Effector memory CD8-positive, alpha-beta T cell (primary cell): ENCODE data around the gene ALOX12.
"Not testable (repeated sequence)": the region's sequence is repeated elsewhere in the genome, so short reads cannot be mapped to it uniquely, and the experiment has no call there.

Source experiments
- ATAC-seq: fragments of 150-1000 bp; cut with Tn5 transposase; replicated peaks from 2 replicates; pipeline ENCODE4 v1.10.0; 2021; ENCODE audit warnings: mild to moderate bottlenecking, moderate library complexity
- DNase-seq, 3 experiments: peaks; one replicate each; pipeline ENCODE4 v3.0.0; 2021
- H3K27ac Mint-ChIP-seq, 2 donors: one replicate each; pipeline ENCODE4 v1.8.0; 2022; ENCODE audit warnings: mild to moderate bottlenecking in 2 of 2, mixed read lengths in 2 of 2, moderate library complexity in 2 of 2
- H3K27me3 Mint-ChIP-seq, 2 donors: one replicate each; pipeline ENCODE4 v1.8.0; 2022; ENCODE audit warnings: mixed read lengths in 2 of 2
- H3K36me3 Mint-ChIP-seq: one replicate; pipeline ENCODE4 v1.8.0; 2022; ENCODE audit warnings: mild to moderate bottlenecking, moderate library complexity, mixed read lengths; ENCODE audit not compliant: insufficient read depth
- H3K4me1 Mint-ChIP-seq, 2 donors: one replicate each; pipeline ENCODE4 v1.8.0; 2022; ENCODE audit warnings: low read depth in 2 of 2, mixed read lengths in 2 of 2
- H3K4me3 Mint-ChIP-seq, 2 donors: one replicate each; pipeline ENCODE4 v1.8.0; 2022; ENCODE audit warnings: mild to moderate bottlenecking in 2 of 2, mixed read lengths in 2 of 2, moderate library complexity in 2 of 2
- H3K9me3 Mint-ChIP-seq, 2 donors: one replicate each; pipeline ENCODE4 v1.8.0; 2022; ENCODE audit warnings: mixed read lengths in 2 of 2
- total RNA-seq, 9 experiments: gene quantifications; one replicate each; lab custom pipeline; 2026; lab: John Stamatoyannopoulos, UW

ALOX12 gene, protein sequence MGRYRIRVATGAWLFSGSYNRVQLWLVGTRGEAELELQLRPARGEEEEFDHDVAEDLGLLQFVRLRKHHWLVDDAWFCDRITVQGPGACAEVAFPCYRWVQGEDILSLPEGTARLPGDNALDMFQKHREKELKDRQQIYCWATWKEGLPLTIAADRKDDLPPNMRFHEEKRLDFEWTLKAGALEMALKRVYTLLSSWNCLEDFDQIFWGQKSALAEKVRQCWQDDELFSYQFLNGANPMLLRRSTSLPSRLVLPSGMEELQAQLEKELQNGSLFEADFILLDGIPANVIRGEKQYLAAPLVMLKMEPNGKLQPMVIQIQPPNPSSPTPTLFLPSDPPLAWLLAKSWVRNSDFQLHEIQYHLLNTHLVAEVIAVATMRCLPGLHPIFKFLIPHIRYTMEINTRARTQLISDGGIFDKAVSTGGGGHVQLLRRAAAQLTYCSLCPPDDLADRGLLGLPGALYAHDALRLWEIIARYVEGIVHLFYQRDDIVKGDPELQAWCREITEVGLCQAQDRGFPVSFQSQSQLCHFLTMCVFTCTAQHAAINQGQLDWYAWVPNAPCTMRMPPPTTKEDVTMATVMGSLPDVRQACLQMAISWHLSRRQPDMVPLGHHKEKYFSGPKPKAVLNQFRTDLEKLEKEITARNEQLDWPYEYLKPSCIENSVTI
- 0 to 0.13 (median 0) reads per million in 9 experiments for total RNA-seq

DNA sequence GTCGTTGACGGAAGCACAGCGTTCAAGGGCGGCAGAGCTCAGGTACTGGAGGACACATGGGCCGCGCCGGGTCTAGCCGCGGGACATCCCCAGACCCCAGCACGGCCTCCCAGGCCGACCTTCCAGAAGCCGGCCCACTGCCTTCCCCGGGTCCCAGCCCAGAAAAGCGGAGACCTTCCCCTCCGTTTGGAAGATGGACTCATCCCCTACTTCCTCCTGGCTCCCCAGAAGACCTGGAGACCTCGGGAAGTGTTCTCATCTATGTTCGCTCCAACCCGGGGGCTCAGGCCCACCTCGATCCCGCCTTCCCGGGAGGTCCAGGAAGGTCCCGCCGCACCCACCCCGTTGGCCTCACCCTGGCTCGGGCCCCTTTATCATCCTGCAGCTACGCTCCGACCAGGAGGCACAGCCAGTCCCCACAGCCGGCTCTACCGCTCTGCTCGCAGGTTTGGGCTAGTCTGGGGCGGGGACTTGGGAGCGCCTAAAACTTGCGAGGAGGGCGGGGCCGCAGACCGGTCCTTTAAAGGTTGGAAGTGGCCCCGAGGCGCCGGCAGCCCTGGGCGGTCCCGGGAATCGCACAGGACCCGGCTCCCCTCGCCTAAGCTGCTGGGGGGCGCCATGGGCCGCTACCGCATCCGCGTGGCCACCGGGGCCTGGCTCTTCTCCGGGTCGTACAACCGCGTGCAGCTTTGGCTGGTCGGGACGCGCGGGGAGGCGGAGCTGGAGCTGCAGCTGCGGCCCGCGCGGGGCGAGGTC, at the start of gene ALOX12:
TSS of gene ALOX12 (plus strand) at position 550 of the 756 bp plus-strand sequence. CDS start at position 619, 69 bp downstream.
- no peaks in the 10 kb centered on the region for H3K9me3 Mint-ChIP-seq
- H3K36me3 Mint-ChIP-seq = peaks cover 8% of the 10 kb centered on the region
- no peaks in the 10 kb centered on the region for H3K4me1 Mint-ChIP-seq
- DNase-seq = no peak
- H3K27me3 Mint-ChIP-seq = no peaks in the 10 kb centered on the region
- H3K4me3 Mint-ChIP-seq = no peak within 1 kb of the TSS
- no peak within 1 kb of the TSS for H3K27ac Mint-ChIP-seq
- no peak for ATAC-seq

DNA sequence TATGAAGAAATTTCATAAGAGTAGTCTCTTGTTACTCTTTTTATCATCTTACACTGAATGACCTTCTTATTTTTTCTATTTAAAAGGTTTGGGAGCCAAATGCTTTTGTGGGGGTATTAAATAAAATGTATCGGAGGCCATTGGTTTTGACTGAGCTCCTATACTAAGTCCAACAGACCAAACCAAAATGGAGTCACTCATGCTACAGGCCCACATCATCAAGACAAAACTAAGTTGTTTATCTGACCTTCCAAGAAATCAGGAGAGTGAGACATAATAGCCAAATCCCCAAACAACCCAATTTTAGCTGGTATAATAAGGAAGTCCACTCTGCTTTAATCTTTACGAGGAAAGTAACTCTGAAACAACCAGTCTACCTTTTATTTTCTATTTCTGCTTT, 48.1 kb upstream of the ALOX12 start:
- no peak overlapping the region for H3K4me3 Mint-ChIP-seq
- peaks cover 0 to 2% of the 10 kb centered on the region in 2 donors for H3K9me3 Mint-ChIP-seq
- peaks cover 0 to 2% of the 10 kb centered on the region in 2 donors for H3K4me1 Mint-ChIP-seq
- no peak for ATAC-seq
- DNase-seq = no peak
- no peak overlapping the region for H3K27ac Mint-ChIP-seq
- H3K27me3 Mint-ChIP-seq = no peaks in the 10 kb centered on the region
- no peaks in the 10 kb centered on the region for H3K36me3 Mint-ChIP-seq

DNA sequence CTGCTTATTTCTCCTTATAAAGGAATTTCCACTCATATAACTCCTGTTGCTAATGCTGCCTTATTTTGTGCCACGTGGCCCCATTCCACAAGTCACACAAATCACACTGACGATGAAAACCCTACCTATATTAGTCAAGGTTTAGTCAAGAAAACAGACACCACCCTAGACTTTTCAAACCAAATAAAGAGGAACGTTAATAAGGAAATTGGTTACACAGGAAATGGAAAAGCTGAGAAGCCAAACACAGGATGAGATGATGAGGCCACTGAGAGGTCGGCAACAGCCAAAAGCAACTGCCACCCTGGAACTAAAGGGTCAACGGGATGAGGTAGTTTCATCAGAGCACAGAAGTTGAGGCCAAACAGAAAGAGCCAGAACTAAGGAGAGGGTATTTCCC, 47.3 kb upstream of the ALOX12 start:
- DNase-seq (no peak), ATAC-seq (no peak)
- Mint-ChIP-seq H3K36me3 (no peaks in the 10 kb centered on the region), H3K27me3 (no peaks in the 10 kb centered on the region), H3K27ac (no peak overlapping the region), H3K4me1 (peaks cover 0 to 2% of the 10 kb centered on the region in 2 donors), H3K9me3 (peaks cover 0 to 2% of the 10 kb centered on the region in 2 donors), H3K4me3 (no peak overlapping the region)

DNA sequence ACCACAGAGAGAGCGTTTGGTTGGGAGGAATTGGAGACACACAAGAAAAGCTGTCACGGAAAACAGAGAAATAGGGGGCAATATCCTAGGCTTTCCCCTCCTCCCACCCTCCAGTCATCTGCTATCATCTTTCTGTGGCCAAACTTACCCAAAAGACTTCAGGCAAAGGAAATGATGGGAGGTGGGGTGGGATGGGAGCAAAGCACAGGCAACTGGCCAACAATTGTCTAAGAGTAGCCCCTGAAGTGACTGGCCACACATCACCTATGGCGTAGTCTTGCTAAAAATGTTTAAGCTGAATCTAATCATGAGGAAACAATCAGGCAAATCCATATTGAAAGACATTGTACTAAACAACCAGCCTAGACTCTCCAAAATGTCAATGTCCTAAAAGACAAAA, 46.9 kb upstream of the ALOX12 start:
- no peak overlapping the region for H3K4me3 Mint-ChIP-seq
- no peaks in the 10 kb centered on the region for H3K36me3 Mint-ChIP-seq
- no peak overlapping the region for H3K27ac Mint-ChIP-seq

DNA sequence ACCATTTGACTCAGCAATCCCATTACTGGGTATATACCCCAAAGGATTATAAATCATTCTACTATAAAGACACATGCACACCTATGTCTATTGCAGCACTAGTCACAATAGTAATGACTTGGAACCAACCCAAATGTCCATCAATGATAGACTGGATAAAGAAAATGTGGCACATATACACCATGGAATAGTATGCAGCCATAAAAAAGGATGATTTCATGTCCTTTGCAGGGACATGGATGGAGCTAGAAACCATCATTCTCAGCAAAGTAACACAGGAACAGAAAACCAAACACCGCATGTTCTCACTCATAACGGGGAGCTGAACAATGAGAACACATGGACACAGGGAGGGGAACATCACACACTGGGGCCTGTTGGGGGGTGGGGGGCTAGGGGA, 44.9 kb upstream of the ALOX12 start:
- H3K4me3 Mint-ChIP-seq = not testable (repeated sequence)

More for the DNA sequence above, 46.9 kb upstream of the ALOX12 start:
- H3K27me3 Mint-ChIP-seq = no peaks in the 10 kb centered on the region
- ATAC-seq (no peak), DNase-seq (no peak)
- H3K9me3 Mint-ChIP-seq = peaks cover 0 to 2% of the 10 kb centered on the region in 2 donors
- H3K4me1 Mint-ChIP-seq = peaks cover 0 to 2% of the 10 kb centered on the region in 2 donors

DNA sequence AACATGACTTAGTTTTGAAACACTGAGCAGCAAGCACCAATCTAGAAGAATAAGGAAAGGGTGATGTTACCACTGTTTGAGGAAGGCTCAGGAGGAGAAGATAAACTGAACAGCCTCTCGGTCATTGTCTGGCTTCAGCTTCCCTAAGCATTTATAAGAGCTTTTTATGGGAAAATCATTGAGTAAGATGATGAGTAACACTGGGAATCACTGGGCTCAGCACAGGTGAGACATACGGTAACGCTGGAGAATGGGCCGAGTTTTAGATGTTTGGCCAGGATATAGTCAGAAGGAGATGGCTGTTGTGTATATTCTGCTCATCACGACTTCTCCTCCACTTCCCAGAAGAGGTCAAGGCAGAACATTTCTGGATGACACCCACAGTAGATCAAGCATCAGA, 42.2 kb upstream of the ALOX12 start:
- Mint-ChIP-seq H3K36me3 (peaks cover 3% of the 10 kb centered on the region), H3K4me1 (no peaks in the 10 kb centered on the region), H3K27me3 (no peaks in the 10 kb centered on the region), H3K27ac (no peak overlapping the region), H3K4me3 (no peak overlapping the region), H3K9me3 (peaks cover 0 to 2% of the 10 kb centered on the region in 2 donors)
- ATAC-seq = no peak
- no peak for DNase-seq

More for the DNA sequence above, 44.9 kb upstream of the ALOX12 start:
- H3K27me3 Mint-ChIP-seq, DNase-seq, H3K9me3 Mint-ChIP-seq, H3K27ac Mint-ChIP-seq, ATAC-seq, H3K4me1 Mint-ChIP-seq, H3K36me3 Mint-ChIP-seq: not testable (repeated sequence)

DNA sequence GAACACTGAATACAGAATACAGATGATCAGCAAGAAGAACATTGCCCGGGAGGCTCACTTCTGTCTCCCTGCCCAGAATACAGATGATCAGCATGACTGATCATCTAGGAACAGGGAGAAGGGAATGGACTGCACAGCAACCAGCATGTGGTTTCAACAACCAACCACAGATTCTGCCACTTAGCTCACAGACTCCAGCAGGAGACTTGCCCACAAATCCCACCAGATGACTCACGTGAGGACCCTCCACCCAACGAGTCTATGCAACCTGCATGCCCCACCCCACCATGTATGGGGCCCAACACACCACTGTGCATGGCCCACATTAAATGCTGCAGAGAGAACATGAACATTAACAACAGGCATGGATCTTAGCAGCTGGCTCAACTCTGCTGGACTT, 36.1 kb upstream of the ALOX12 start:
- no peaks in the 10 kb centered on the region for H3K4me1 Mint-ChIP-seq

DNA sequence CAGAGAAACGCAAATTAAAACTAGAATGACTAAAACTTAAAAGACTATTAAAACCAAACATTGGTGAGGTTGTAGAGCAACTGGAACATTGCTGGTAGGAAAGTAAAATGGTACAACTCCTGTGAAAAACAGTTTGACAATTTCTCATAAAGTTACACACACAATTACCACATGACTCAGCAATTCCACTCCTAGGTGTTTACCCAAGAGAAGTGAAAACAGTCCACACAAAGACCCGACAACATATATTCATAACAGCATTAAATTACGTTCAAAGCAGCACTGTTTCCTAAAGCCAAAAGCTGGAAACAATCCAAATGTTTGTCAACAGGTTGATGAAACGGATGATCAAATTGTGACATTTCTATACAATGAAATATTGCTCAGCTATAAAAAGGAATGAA, 26.5 kb upstream of the ALOX12 start:
- ATAC-seq (no peak), DNase-seq (no peak)
- no peaks in the 10 kb centered on the region for H3K9me3 Mint-ChIP-seq
- H3K27me3 Mint-ChIP-seq = no peaks in the 10 kb centered on the region
- no peak overlapping the region for H3K27ac Mint-ChIP-seq
- H3K36me3 Mint-ChIP-seq = peaks cover 3% of the 10 kb centered on the region
- H3K4me1 Mint-ChIP-seq = no peaks in the 10 kb centered on the region
- no peak overlapping the region for H3K4me3 Mint-ChIP-seq

More for the DNA sequence above, 36.1 kb upstream of the ALOX12 start:
- H3K4me3 Mint-ChIP-seq = no peak overlapping the region
- H3K27me3 Mint-ChIP-seq = peaks cover 5 to 32% of the 10 kb centered on the region in 2 donors
- no peak for ATAC-seq
- no peaks in the 10 kb centered on the region for H3K9me3 Mint-ChIP-seq
- DNase-seq = no peak
- peaks cover 2% of the 10 kb centered on the region for H3K36me3 Mint-ChIP-seq
- no peak overlapping the region for H3K27ac Mint-ChIP-seq

DNA sequence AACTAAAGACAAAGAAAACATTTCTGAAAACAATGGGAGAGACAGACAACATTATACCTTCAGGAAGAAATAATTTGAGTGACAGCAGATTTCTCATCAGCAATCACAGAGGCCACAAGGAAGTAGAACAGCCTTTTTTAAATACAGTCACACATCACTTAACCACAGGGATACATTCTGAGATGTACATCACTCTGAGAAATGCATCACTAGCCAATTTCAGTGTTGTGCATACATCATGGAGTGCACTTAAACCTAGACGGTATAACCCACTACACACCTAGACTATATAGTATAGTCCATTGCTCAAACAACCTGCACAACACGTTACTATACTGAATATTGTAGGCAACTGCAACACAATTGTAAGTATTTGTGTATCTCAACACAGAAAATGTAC, 24.9 kb upstream of the ALOX12 start:
- H3K4me1 Mint-ChIP-seq = no peaks in the 10 kb centered on the region
- H3K27me3 Mint-ChIP-seq = no peaks in the 10 kb centered on the region
- H3K4me3 Mint-ChIP-seq = no peak overlapping the region
- no peak for ATAC-seq
- DNase-seq = no peak
- H3K9me3 Mint-ChIP-seq = no peaks in the 10 kb centered on the region
- no peak overlapping the region for H3K27ac Mint-ChIP-seq
- H3K36me3 Mint-ChIP-seq = no peaks in the 10 kb centered on the region

DNA sequence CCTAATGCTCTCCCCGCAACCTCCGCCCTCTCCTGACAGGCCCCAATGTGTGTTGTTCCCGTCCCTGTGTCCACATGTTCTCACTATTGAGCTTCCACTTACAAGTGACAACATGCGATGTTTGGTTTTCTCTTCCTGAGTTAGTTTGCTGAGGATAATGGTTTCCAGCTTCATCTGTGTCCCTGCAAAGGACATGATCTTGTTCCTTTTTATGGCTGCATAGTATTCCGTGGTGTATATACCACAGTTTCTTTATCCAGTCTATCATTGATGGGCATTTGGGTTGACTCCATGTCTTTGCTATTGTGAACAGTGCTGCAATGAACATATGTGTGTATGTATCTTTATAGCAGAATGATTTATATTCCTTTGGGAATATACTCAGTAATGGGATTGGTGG, 16.4 kb upstream of the ALOX12 start:
- not testable (repeated sequence) for ATAC-seq, H3K27me3 Mint-ChIP-seq, DNase-seq, H3K4me3 Mint-ChIP-seq, H3K9me3 Mint-ChIP-seq, H3K4me1 Mint-ChIP-seq, H3K36me3 Mint-ChIP-seq, H3K27ac Mint-ChIP-seq

DNA sequence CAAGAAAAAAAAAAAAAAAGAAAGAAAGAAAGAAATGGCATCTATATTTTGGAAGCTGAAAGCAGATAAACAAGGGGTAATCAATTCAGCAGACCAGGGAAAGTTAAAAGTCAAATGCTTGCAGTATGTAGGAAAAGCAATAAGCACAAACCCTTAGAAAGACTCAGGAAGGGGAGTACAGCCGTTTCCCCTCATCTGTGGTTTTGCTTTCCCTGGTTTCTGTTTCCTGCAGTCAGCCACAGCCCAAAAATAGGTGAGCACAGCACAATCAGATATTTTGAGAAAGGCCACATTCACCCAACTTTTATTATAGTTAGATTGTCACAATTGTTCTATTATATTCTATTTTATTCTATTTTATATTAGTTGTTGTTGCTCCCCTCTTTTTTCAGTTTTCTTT, 14.4 kb upstream of the ALOX12 start:
- Mint-ChIP-seq H3K27me3 (no peaks in the 10 kb centered on the region), H3K4me1 (peaks cover 0 to 3% of the 10 kb centered on the region in 2 donors), H3K27ac (no peak overlapping the region), H3K36me3 (no peaks in the 10 kb centered on the region), H3K9me3 (no peaks in the 10 kb centered on the region), H3K4me3 (no peak overlapping the region)
- DNase-seq = no peak
- ATAC-seq = no peak

DNA sequence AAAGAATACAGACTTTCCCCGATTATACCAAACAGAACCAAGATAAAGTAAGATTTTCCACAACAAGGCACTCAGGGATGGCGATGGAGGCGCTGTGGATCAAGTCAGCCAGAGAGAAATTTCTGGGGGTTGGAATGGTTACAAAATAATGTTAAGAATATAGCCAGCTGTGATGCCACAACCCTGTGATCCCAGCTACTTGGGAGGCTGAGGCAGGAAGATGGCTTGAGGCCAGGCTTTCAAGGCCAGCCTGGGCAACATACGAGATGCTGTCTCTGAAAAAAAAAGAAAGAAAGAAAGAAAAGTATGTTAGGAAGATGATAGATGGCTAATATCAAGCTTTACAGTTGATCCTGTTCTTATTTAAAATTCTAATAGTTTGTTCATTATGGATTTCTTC, 10.6 kb upstream of the ALOX12 start:
- no peak for ATAC-seq
- Mint-ChIP-seq H3K9me3 (no peaks in the 10 kb centered on the region), H3K27ac (no peak overlapping the region), H3K27me3 (no peaks in the 10 kb centered on the region), H3K4me1 (peaks cover 0 to 3% of the 10 kb centered on the region in 2 donors), H3K36me3 (no peaks in the 10 kb centered on the region), H3K4me3 (no peak overlapping the region)
- DNase-seq = no peak

DNA sequence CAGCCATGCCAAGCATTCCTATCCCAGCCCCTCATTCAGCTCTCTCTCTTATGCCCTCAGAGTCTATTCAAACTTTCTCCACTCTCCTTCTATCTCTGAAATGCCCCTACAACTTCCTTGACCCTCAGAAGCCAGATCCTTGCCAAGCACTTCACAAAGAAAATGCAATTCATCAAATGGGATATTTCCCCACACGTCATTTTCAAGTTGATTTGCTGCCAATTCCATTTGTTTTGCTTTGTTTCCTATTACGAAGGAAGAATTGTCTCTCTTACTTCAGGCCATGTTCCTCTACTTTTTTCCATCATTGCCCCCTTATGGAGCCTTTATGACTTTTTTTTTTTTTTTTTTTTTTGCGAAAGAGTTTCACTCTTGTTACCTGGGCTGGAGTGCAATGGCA, 9.2 kb upstream of the ALOX12 start:
- Mint-ChIP-seq H3K36me3 (no peaks in the 10 kb centered on the region), H3K27me3 (no peaks in the 10 kb centered on the region), H3K4me3 (no peak overlapping the region), H3K4me1 (no peaks in the 10 kb centered on the region), H3K27ac (peak overlapping the region in 1 of 2 donors; percentile 5), H3K9me3 (no peaks in the 10 kb centered on the region)
- ATAC-seq (no peak), DNase-seq (no peak)
